ENCODE results near the gene OR8B12.

Gene OR8B12

DNA sequence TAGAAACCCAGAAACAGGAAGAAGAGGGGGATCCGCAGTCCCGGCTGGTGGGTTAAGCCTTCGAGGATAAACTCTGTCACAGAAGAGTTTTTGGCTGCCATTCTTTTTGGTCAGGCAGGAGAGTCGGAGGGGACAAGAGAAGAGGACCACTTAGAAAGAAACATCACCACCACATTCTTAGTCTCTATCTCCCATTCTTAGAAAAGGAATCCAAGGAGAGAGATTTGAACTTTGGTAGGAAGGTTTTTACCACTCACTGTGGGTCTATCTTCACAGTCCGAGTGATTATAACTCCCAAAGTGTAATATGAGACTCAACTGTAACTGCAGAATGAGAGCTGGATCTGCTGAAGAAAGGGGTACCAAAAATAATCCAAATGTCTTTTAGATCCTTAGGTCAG lies at the start of gene OR8B12:
Gene OR8B12, minus strand, starts transcription at position 101 of the 400 bp plus-strand sequence. Its CDS starts 0 bp downstream, at position 101.
- in situ Hi-C loops (cut with MboI; ENCODE audit: low sequenced_read_pairs), result no loop called here

- in situ Hi-C loops (cut with MboI; ENCODE audit: low sequenced_read_pairs), result no loop called here
Observed at GRCh38 chr11:124592627-124593026, 49.2 kb upstream of the OR8B12 start.

DNA sequence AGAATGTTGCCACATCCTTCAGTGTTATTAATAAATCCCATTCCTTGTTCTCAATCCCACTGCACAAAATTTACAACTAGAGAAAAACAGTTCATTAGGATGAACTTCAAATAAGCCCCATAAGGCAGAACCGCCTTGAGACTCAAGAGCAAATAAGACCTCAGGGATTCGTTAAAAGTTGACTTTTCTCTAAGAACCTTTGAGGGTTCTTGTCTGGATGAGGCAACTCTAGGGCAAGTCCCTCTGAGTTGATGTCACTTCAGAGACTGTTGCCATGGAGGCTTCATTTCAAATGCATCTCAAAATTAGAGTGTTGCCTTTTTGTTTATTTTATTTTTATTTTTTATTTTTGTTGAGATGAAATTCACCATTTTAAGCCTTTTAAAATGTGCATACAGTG lies 48.0 kb upstream of the OR8B12 start:
- in situ Hi-C loops (cut with MboI; ENCODE audit: low sequenced_read_pairs), result no loop called here

DNA sequence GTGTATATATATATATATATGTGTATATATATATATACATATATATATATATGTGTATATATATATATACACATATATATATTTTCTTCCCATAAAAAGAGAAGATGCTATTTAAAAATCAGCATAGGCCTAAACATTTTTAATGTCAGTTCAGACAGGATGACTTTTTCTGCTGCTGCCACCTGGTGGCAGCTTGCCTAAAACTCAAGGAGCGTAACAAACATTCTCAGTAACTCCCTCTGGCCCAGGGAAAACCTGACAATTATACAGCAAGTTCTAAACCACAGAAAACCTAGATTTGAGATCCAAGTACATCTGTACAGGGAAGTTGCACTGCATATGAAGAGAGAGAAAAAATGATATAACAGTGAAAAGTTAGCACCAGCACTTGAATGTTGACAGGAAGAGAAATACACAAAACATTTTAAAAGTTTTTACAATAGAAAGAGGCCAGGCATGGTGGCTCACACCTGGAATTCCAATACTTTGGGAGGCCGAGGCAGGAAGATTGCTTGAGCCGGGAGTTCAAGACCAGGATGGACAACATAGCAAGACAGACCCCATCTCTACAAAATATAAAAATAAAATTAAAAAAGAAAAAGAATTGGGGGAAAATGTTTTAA lies 42.9 kb upstream of the OR8B12 start:
- in situ Hi-C loops (cut with MboI; ENCODE audit: low sequenced_read_pairs), result no loop called here

DNA sequence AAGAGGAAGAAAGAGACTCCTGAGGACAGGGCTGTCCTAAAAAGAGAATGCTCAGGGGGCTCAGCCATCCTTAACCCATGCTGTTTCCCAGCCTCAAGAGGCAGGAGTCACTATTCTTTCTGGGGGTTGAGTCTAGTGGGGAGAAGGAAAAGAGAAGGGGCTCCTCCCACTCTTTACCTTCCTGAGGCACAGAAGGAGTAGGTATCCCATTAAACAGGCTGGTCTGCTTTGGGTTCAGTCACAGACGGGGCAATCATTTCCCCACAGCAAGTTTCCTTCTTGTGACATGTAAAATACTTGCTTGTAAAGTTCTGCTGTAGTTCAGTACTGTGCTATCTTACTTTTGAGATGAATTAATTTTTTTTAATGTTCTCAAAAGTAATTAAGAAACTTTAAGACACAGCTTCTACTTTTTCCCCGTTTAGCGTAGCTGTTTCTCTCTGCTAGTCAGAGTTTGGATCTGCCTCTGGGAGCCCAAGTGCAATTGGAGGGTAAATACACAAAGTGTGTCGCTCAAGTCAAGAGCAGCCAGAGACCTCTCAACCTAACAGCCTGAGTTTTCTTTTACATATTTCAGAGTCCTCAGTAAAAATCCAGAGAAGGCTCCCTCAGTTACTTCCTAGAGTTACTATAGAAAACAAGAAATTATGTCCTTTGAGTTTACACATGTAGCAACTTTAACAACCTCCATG lies 41.4 kb upstream of the OR8B12 start:
- in situ Hi-C loops (cut with MboI; ENCODE audit: low sequenced_read_pairs), result no loop called here

DNA sequence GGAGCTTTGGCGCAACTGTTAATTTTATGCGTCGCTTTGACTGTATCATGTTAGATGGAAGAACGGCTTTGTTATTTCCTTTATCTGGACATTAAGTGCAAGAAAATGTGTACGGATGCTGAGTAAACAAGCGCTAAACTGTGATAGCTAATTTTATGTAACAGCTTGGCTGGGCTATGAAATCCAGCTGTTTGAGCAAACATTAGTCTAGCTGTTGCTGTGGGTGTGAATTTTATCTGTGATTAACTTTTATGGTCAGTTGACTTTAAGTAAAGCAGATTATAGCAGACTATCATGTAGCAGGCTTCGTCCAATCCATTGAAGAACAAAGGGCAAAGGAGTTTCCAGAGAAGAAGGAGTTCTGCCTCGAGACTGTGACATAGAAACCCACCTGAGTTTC lies 40.3 kb upstream of the OR8B12 start:
- in situ Hi-C loops (cut with MboI; ENCODE audit: low sequenced_read_pairs), result no loop called here

DNA sequence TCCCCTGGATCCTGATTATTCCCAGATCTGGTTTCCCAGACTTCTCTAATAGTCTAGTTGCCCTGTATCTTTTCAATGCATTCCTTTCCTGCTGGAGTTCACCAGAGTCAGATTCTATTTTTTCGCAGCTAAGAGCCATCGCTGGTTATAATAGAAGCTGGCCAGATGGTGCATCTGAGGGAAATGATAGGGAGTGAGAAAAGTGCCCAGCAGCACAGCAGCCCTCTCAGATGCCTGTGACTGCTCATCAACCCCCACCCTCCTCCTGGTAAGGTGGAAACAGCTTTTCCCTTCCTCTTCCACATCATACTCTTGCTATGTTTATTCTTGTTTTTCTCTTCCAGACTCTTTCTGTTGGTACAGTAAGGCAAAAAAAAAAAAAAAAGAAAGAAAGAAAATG lies 39.1 kb upstream of the OR8B12 start:
- in situ Hi-C loops (cut with MboI; ENCODE audit: low sequenced_read_pairs), result no loop called here

GRCh38 chr11:124581817-124582216 lies 38.4 kb upstream of the OR8B12 start:
- in situ Hi-C loops (cut with MboI; ENCODE audit: low sequenced_read_pairs), result no loop called here

DNA sequence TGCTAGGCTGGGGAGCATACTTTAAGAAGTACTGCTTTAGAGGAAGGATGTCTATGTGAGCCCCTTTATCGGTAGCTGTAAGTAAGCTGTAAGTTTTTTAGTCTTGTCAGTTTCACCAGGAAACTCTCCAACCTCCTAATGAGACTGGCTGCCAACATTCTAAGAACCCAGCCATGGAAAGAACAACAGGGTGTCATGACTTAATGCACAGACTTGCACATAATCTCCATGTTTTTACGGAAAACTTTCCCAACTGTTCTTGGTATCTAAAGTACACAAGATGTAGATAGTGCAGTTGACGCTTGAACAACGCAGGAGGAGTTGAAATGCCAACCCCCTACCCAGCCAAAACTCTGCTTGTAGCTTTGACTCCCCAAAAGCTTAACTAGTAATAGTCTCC lies 35.3 kb upstream of the OR8B12 start:
- in situ Hi-C loops (cut with MboI; ENCODE audit: low sequenced_read_pairs), result no loop called here

DNA sequence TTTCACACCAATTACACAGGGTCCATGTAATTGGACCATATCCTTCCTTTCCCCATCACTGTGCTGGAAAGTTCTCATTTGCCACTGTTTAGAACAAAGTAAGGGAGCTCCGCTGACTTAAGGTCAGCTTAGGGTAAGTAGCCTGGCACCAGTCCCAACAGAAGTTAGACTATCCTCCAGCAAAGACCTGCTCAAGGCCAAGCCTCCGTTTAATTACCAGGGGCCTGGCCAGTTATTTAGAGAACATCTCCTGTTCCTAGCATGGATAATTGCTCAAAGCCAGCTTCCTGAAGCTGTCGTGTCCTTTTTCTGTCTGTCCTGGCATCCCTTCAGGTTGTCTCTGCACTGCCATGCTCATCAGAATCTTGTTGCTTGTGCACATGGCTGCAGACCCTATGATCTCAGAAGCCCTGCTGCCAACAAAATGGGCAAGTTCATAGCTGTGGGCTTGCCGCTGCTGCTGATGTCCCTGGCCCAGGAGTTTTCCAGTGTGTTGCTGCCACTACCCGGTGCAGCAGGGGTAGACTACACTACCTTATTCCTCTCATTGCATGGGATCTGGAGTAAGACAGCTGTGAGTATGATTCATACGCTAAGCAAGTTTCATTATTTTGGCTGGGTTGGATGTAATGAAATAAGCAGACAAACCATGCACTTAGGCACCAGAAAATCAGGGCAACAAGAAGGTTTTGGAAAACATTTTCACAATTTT lies 34.4 kb upstream of the OR8B12 start:
- in situ Hi-C loops (cut with MboI; ENCODE audit: low sequenced_read_pairs), result no loop called here

GRCh38 chr11:124570160-124570559 lies 26.7 kb upstream of the OR8B12 start:
- in situ Hi-C loops (cut with MboI; ENCODE audit: low sequenced_read_pairs), result no loop called here

DNA sequence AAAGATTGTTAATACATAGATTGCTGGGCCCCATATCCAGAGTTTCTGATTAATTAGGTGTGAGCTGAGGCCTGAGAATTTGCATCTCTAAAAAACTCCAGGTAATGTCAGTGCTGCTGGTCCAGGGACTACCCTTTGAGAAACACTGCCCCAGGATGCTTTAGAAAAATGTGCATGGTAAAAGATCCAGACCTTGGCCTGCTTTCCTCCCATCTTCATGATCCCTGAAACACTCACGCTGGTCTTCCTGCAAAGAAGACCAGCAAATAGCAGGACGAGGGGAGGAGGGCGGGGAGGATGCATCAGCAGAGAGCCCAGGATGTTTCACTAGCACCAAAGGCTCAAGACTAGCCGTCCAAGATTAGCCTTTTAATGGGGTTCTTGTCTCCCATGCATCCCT lies 26.2 kb upstream of the OR8B12 start, which contains the start of gene OR8A1:
Gene OR8A1, plus strand, starts transcription at position 301 of the 400 bp plus-strand sequence. CDS start 123 bp downstream, outside the sequence.
- in situ Hi-C loops (cut with MboI; ENCODE audit: low sequenced_read_pairs), result no loop called here

- in situ Hi-C loops (cut with MboI; ENCODE audit: low sequenced_read_pairs), result no loop called here
Observed at GRCh38 chr11:124556828-124557227, 13.4 kb upstream of the OR8B12 start.

GRCh38 chr11:124551987-124552386 lies 8.5 kb upstream of the OR8B12 start:
- in situ Hi-C loops (cut with MboI; ENCODE audit: low sequenced_read_pairs), result no loop called here

DNA sequence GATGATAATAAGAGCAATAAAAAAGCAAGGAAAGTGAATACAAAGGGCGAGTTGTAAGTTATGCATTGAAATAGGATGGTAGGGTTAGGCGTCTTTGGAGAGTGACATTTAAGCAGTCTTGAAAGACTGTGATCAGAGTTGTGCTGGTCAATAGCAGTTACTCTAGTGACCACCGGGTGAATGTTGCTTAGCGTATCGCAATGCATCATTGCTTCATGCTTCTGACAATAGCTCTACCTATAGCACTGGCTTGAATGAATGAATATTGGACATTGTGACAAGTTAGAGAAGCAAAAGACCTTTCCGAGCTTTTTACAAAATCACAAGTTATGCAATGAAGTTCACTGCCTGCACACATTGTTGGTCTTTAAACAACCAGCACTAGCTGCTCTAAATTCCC lies 7.7 kb upstream of the OR8B12 start:
- in situ Hi-C loops (cut with MboI; ENCODE audit: low sequenced_read_pairs), result no loop called here

DNA sequence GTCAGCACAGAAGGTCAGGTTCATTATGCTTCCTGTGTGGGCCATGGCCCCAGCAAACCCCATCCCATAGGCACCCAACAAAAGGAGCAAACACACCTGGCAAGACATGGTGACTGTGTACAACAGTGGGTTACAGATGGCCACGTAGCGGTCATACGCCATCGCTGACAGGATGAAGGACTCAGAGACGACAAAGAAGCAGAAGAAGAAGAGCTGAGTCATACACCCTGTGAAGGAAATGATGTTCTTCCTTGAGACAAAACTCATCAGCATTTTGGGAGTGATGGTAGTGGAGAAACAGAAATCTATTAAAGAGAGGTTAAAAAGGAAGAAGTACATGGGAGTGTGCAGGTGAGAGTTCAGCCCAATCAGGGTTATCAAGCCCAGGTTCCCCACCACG lies 309 bp downstream of the OR8B12 start:
- in situ Hi-C loops (cut with MboI; ENCODE audit: low sequenced_read_pairs), result no loop called here

GRCh38 chr11:124541204-124541603 lies 2.2 kb downstream of the OR8B12 start:
- in situ Hi-C loops (cut with MboI; ENCODE audit: low sequenced_read_pairs), result no loop called here

- in situ Hi-C loops (cut with MboI; ENCODE audit: low sequenced_read_pairs), result no loop called here
Observed at GRCh38 chr11:124538019-124538418, 5.4 kb downstream of the OR8B12 start.

DNA sequence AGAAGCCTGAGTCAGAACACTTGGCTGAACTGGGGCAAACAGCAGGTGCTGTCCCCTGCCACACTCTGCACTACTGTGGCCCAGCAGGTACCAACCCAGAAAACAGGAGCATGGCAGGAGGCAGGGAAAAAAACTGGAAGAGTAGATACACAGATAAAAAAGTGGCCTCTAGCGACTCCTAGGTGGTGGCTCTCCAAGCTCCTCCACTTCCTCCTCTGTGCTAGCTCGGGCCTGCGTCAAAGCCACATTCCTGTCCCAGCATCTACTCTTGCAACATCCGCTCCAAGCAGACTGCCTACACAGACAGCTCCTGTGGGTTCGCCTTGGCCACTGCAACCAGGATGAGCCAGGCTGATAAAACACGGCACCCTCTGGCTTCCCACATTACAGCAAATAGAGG lies 6.9 kb downstream of the OR8B12 start:
- in situ Hi-C loops (cut with MboI; ENCODE audit: low sequenced_read_pairs), result no loop called here

DNA sequence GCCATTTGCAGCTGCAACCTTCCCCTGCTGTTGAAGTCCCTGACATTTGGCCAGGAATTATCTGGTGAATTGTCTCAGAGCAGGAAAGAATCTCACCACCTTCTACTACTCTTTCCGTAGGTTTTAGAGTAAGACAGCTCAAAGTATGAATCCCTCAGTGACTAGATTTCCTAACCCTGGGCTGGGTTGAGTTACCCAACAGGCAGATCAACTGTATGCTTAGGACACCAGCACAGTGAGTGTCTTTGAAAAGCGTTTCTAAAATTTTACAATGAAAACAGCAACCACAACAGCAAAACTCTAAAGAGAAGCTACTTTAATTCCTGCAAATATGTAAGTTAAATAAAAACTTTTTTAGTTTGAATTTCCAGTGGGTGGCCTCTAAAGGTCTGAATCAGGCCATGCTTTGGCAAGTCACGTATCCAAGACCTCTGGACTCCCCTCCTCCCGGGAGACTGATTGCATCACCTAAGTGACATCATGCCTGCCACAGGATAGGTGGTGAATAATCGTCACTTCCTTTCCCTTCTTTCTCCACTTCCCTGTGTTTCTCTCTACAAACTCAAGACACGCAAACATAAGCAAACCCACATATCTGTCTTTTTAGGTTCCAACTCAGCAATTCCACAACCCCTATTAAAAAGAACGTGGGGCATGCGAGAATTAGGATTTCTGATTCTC lies 7.8 kb downstream of the OR8B12 start:
- in situ Hi-C loops (cut with MboI; ENCODE audit: low sequenced_read_pairs), result no loop called here

DNA sequence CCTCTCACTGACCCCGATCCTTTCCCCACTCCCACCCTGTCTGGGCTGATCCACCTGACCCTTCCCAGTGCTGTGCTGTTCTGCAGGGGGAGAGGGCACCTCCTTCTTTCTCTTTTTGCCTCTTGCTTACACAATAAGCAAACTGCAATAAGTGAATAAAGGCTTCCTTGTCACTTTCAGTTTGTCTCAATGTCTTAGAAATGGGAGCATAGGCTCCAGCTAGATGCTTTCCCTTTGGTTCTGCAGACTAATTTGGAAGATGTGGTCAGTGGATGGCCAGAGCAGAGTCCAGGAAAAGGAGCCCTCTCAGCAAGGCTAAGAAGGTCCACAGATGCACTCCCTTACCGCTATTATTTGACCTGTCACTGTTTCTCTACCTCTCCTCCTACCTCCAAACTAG lies 9.4 kb downstream of the OR8B12 start:
- in situ Hi-C loops (cut with MboI; ENCODE audit: low sequenced_read_pairs), result no loop called here

Data from hTERT RPE-1 (cell line).